ENCODE data around the gene ANKS1A.
"Not testable (repeated sequence)": the region's sequence is repeated elsewhere in the genome, so short reads cannot be mapped to it uniquely, and the experiment has no call there.

ANKS1A gene

GRCh38 chr6:34888874-34889555 lies at the start of gene ANKS1A:
ANKS1A (plus strand) TSS chr6:34889255; CDS start chr6:34889403, 148 bp downstream.
- DNase-seq = peak; percentile 62

GRCh38 chr6:34839666-34840352 lies 49.2 kb upstream of the ANKS1A start:
- no peak for DNase-seq

- DNase-seq = not testable (repeated sequence)
Measured at GRCh38 chr6:34849066-34849465, 40.0 kb upstream of the ANKS1A start.

- DNase-seq = no peak
Measured at GRCh38 chr6:34851361-34851760, 37.7 kb upstream of the ANKS1A start.

GRCh38 chr6:34852406-34853085 lies 36.5 kb upstream of the ANKS1A start:
- no peak for DNase-seq

GRCh38 chr6:34855463-34855862 lies 33.6 kb upstream of the ANKS1A start:
- DNase-seq = no peak

- DNase-seq = no peak
Measured at GRCh38 chr6:34858681-34859080, 30.4 kb upstream of the ANKS1A start.

- no peak for DNase-seq
Measured at GRCh38 chr6:34859951-34860350, 29.1 kb upstream of the ANKS1A start.

- DNase-seq = no peak
Measured at GRCh38 chr6:34860776-34861175, 28.3 kb upstream of the ANKS1A start.

- no peak for DNase-seq
Measured at GRCh38 chr6:34864007-34864406, 25.0 kb upstream of the ANKS1A start.

GRCh38 chr6:34865107-34865506 lies 23.9 kb upstream of the ANKS1A start:
- DNase-seq = no peak

GRCh38 chr6:34866509-34866908 lies 22.5 kb upstream of the ANKS1A start:
- no peak for DNase-seq

GRCh38 chr6:34867484-34867883 lies 21.6 kb upstream of the ANKS1A start:
- no peak for DNase-seq

- no peak for DNase-seq
Measured at GRCh38 chr6:34871853-34872252, 17.2 kb upstream of the ANKS1A start.

- no peak for DNase-seq
Measured at GRCh38 chr6:34872332-34872731, 16.7 kb upstream of the ANKS1A start.

GRCh38 chr6:34875292-34876213 lies 13.5 kb upstream of the ANKS1A start:
- no peak for DNase-seq

GRCh38 chr6:34876472-34876871 lies 12.6 kb upstream of the ANKS1A start:
- no peak for DNase-seq

- no peak for DNase-seq
Measured at GRCh38 chr6:34877259-34877658, 11.8 kb upstream of the ANKS1A start.

- no peak for DNase-seq
Measured at GRCh38 chr6:34877869-34878485, 11.1 kb upstream of the ANKS1A start.

- not testable (repeated sequence) for DNase-seq
Measured at GRCh38 chr6:34884073-34884472, 5.0 kb upstream of the ANKS1A start.

- DNase-seq = no peak
Measured at GRCh38 chr6:34884996-34885395, 4.1 kb upstream of the ANKS1A start.

- DNase-seq = not testable (repeated sequence)
Measured at GRCh38 chr6:34885837-34886236, 3.2 kb upstream of the ANKS1A start.

Measured in fibroblast of skin of right biceps (primary cell).